Fibroblast of skin of abdomen (primary cell): ENCODE results near the gene TNFRSF4.
"Not testable (repeated sequence)": the region's sequence is repeated elsewhere in the genome, so short reads cannot be mapped to it uniquely, and the experiment has no call there.

Experiments
- DNase-seq: peaks from one replicate; pipeline ENCODE4 v3.0.0-alpha.2; 2013

TNFRSF4 gene

GRCh38 chr1:1200876-1201810, 12.8 kb downstream of the TNFRSF4 start:
- DNase-seq, result peak; percentile 30

DNA sequence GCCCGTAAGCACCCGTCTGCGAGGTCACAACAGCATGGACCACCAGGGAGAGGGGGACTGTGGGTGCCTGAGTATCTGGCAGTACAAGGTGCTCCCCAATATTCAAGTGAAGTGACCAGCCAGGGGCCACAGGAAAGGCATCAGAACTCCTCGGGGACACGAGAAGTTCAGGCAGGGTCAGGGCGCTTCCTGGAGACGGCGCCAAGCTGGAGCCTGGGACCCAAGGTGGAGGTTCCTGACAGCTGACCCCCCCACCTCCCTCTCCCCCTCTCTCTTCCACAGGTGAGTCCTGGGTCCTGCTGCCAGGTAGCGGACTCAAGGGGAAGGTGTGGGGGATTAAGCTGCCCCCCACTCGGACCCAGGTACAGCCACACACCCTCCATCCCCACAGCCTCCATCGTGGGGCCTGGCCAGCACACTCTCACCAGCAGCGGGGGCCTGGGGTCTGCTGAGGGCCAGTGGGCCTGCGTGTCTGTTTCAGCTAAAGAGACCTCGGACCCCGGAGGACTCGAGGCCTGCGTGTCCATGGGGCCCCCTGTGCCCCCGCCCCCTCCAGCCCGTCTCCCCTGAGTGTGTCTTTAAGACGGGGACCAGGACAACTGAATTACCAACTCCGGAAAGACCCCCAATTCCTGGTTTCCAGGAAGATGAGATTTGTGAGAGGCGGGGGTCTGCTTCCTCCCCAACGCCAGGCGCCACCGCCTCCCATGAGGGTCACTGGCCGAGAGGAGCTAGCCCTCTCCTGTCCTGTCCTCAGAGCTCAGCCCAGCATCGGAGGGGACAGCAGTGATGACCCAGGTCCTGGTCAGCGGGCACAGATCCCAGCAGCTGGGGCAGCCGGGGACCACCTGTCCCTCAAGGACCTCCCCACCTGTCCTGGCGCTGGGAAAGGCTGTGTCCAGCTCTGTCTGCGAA, 13.7 kb downstream of the TNFRSF4 start:
- DNase-seq, result no peak

GRCh38 chr1:1199141-1199960, 14.6 kb downstream of the TNFRSF4 start:
- DNase-seq, result no peak

DNA sequence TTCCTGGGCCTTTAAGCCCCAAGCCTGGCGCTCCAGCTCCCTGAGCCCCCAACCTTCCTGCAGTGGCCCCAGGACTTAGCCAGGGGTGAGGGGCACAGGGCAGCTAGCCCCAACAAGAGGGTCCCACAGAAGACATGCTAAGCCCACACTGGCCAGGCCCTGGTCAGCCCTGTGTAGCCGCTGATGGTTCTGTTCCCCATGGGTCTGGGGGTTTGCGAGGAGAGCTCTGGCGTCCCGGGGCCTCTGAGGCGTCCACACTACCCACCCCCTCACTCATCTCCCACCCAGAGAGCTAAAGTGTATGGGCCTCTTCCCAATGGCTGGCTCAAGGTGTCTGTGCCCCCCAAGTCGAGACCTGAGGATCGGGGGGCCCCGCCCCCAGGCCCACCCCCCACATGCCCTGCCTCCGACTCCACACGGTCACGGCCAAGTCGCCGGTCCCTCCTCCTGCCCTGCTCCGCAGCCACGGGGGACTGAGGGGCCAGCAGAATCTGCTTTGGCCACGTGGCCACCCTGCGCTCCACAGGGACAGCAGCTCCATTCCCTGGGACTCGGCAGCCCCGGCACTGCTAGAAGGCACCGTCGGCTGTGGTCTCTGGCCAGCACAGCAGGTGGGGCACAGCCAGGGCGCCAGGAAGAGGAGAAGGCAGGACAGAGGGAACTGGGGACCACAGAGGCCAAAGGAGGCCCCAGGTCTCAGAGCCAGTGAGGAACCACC, 15.4 kb downstream of the TNFRSF4 start:
- no peak for DNase-seq

- no peak for DNase-seq
These were observed 16.2 kb downstream of the TNFRSF4 start for GRCh38 chr1:1197551-1198422.

GRCh38 chr1:1197188-1197500, 16.8 kb downstream of the TNFRSF4 start:
- DNase-seq, result no peak

GRCh38 chr1:1196431-1197187, 17.3 kb downstream of the TNFRSF4 start:
- DNase-seq, result no peak

GRCh38 chr1:1195726-1196125, 18.2 kb downstream of the TNFRSF4 start:
- DNase-seq, result not testable (repeated sequence)

- no peak for DNase-seq
These were observed 19.2 kb downstream of the TNFRSF4 start for GRCh38 chr1:1194723-1195122.

DNA sequence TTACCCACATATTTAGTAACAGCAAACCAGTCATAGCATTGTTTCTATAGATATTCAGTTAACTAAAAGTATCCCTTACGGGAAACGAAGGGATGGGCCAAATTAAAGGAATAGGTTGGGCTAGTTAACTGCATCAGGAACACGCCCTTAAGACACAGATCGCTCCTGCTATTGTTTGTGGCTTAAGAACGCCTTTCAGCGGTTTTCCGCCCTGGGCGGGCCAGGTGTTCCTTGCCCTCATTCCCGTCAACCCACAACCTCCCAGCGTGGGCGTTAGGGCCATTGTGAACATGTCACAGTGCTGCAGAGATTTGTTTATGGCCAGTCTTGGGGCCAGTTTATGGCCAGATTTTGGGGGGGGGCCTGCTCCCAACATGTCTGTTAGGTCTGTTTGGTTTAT, 22.2 kb downstream of the TNFRSF4 start:
- DNase-seq, result no peak

DNA sequence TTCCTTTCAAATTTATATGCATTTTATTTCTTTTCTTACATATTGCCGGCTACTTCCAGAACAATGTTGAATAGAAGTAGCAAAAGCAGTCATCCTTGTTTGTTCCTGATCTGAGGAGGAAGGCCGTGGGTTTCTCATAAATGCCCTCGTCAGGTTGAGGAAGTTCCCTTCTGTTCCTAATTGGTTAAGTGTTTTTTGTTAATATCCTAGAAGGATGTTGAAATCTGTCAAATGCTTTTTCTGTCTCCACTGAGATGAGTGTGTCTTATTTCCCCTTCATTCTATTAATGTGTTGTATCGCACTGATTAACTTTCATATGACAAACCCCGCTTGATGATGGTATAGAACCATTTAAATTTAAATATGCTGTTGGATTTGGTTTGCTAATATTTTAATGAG, 24.8 kb downstream of the TNFRSF4 start:
- DNase-seq, result no peak

GRCh38 chr1:1187938-1188337, 26.0 kb downstream of the TNFRSF4 start:
- DNase-seq, result peak; percentile 16

- DNase-seq, result no peak
These were observed 28.7 kb downstream of the TNFRSF4 start for GRCh38 chr1:1185101-1185765.

GRCh38 chr1:1183833-1184775, 29.8 kb downstream of the TNFRSF4 start:
- DNase-seq, result no peak

GRCh38 chr1:1183221-1183747, 30.7 kb downstream of the TNFRSF4 start:
- no peak for DNase-seq

GRCh38 chr1:1182491-1183220, 31.3 kb downstream of the TNFRSF4 start:
- no peak for DNase-seq

DNA sequence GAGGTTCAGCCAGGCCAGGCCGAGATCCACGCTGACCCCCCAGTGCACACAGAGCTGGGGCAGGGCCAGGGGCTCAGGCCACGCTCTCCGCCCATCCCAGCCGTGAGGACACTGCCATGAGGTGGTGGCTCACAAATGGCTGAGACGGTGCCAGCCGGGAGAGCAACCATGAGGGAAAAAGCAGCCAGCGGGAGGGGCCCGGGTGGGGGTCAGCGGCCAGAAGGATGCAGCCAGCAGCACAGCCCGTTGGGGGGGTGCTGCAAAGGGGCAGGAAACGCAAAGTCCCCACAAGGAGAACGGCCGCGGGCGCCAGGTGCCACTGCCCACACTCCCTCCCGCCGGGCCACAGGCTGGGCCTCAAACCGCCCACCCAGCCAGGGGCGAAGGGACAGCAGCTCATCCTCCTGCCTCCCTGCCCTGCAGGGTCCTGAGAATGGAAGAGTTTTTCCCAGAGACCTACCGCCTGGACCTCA, 32.0 kb downstream of the TNFRSF4 start:
- no peak for DNase-seq
